Skeletal muscle tissue (tissue), 4 donors: ENCODE results near the gene CCDC197. TPM values are rescaled to one million over a fixed set of nuclear protein-coding genes. Genes with fewer than 3 reads are reported as not detected.

Experiments
- H3K27ac ChIP-seq: one replicate; pipeline ENCODE4 v1.7.0; 2013; ENCODE audit warnings: mild to moderate bottlenecking, low read depth, low read length, inconsistent platforms
- H3K27me3 ChIP-seq, 3 donors: one replicate each; pipeline ENCODE4 v1.7.0; 2013; ENCODE audit warnings: low read length in 3 of 3; ENCODE audit not compliant: control insufficient read depth in 3 of 3, insufficient read depth in 3 of 3
- H3K36me3 ChIP-seq, 3 donors: one replicate each; pipeline ENCODE4 v1.7.0; 2013; ENCODE audit warnings: low read length in 3 of 3; ENCODE audit not compliant: control insufficient read depth in 3 of 3, insufficient read depth in 3 of 3
- H3K4me1 ChIP-seq, 3 donors: one replicate each; pipeline ENCODE4 v1.7.0; 2013; ENCODE audit warnings: low read length in 3 of 3, mild to moderate bottlenecking in 3 of 3; ENCODE audit not compliant: control insufficient read depth in 3 of 3, insufficient read depth in 3 of 3
- H3K4me3 ChIP-seq, 3 donors: one replicate each; pipeline ENCODE4 v1.7.0; 2013; ENCODE audit warnings: low read length in 3 of 3
- H3K9ac ChIP-seq, 3 donors: one replicate each; pipeline ENCODE4 v1.7.0; 2013; ENCODE audit warnings: low read length in 3 of 3, mild to moderate bottlenecking in 3 of 3, moderate library complexity in 2 of 3, low read depth in 1 of 3
- H3K9me3 ChIP-seq, 3 donors: one replicate each; pipeline ENCODE4 v1.7.0; 2013; ENCODE audit warnings: low read length in 3 of 3; ENCODE audit not compliant: control insufficient read depth in 3 of 3
- total RNA-seq: library from RNA; depleted of rRNA; stranded (reverse); fragments of >200 nt; gene quantifications from one replicate; pipeline ENCODE4 v1.2.3, GENCODE V29; 2014
- donor health status: Osteomylitis.

The CCDC197 gene
- total RNA-seq, 1 donor from 2014 or later: not detected

DNA sequence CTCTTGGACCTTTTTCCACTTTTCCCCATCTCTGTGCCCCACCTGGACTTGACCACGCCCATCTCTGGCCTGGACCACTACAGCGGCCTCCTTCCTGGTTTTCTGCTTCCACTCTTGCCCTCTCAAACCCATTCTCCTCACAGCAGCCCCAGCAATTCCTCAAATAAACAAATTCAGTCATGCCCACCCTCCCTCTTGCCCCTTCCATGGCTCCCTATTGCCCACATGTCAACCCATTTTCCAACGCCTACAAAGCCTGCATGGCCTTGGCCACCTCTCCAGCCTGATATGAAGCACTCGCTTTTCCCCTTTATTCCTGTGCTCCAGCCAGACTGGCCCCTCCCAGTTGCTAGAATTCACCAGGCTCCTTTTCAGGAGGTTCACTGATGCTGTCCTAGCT lies 23.2 kb downstream of the CCDC197 start:
- H3K9ac ChIP-seq: no peak overlapping the region
- H3K4me1 ChIP-seq: peaks cover 0 to 5% (median 3%) of the 10 kb centered on the region in 3 donors
- H3K27ac ChIP-seq: no peak overlapping the region
- H3K4me3 ChIP-seq: no peak overlapping the region
- H3K27me3 ChIP-seq: peaks cover 0 to 5% (median 0%) of the 10 kb centered on the region in 3 donors
- H3K36me3 ChIP-seq: no peaks in the 10 kb centered on the region
- H3K9me3 ChIP-seq: no peaks in the 10 kb centered on the region

- H3K27me3 ChIP-seq: peaks cover 0 to 5% (median 0%) of the 10 kb centered on the region in 3 donors
- H3K4me1 ChIP-seq: peaks cover 0 to 5% (median 3%) of the 10 kb centered on the region in 3 donors
- no peak overlapping the region for H3K9ac ChIP-seq
- no peaks in the 10 kb centered on the region for H3K9me3 ChIP-seq
- H3K27ac ChIP-seq: no peak overlapping the region
- H3K36me3 ChIP-seq: no peaks in the 10 kb centered on the region
- no peak overlapping the region for H3K4me3 ChIP-seq
Observed at GRCh38 chr14:94021001-94021400, 23.9 kb downstream of the CCDC197 start.

GRCh38 chr14:94021416-94022157 lies 24.5 kb downstream of the CCDC197 start:
- H3K9me3 ChIP-seq: no peaks in the 10 kb centered on the region
- peak overlapping the region in 1 of 3 donors; percentile 8 for H3K9ac ChIP-seq
- H3K36me3 ChIP-seq: no peaks in the 10 kb centered on the region
- no peak overlapping the region for H3K4me3 ChIP-seq
- peaks cover 0 to 4% (median 0%) of the 10 kb centered on the region in 3 donors for H3K27me3 ChIP-seq
- H3K27ac ChIP-seq: no peak overlapping the region
- peaks cover 0 to 5% (median 3%) of the 10 kb centered on the region in 3 donors for H3K4me1 ChIP-seq

GRCh38 chr14:94022532-94023411 lies 25.7 kb downstream of the CCDC197 start:
- no peak overlapping the region for H3K9ac ChIP-seq
- no peaks in the 10 kb centered on the region for H3K27me3 ChIP-seq
- H3K9me3 ChIP-seq: no peaks in the 10 kb centered on the region
- H3K4me3 ChIP-seq: no peak overlapping the region
- no peaks in the 10 kb centered on the region for H3K36me3 ChIP-seq
- no peak overlapping the region for H3K27ac ChIP-seq
- H3K4me1 ChIP-seq: peaks cover 0 to 4% (median 3%) of the 10 kb centered on the region in 3 donors

DNA sequence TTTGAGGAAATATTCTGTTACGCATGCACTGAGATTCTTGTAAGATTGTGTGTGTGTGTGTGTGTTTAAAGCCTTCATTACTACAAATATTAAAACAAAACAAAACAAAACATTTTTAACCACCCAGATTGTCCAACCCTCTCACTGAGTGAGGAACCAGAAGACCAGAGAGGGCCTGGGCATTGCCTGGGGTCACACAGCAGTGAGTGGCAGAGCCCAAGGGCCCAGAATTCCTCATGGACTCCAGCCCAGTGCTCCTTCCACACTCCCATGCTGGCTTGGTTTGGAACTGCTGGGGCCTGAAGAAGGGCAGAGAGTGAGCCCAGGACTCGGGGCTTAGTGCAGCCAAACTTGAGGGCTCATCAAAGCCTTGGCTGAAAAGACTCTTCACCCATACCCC lies 27.4 kb downstream of the CCDC197 start:
- H3K27ac ChIP-seq: no peak overlapping the region
- H3K4me3 ChIP-seq: no peak overlapping the region
- H3K9ac ChIP-seq: no peak overlapping the region
- no peaks in the 10 kb centered on the region for H3K36me3 ChIP-seq
- no peaks in the 10 kb centered on the region for H3K4me1 ChIP-seq
- no peaks in the 10 kb centered on the region for H3K9me3 ChIP-seq
- no peaks in the 10 kb centered on the region for H3K27me3 ChIP-seq

DNA sequence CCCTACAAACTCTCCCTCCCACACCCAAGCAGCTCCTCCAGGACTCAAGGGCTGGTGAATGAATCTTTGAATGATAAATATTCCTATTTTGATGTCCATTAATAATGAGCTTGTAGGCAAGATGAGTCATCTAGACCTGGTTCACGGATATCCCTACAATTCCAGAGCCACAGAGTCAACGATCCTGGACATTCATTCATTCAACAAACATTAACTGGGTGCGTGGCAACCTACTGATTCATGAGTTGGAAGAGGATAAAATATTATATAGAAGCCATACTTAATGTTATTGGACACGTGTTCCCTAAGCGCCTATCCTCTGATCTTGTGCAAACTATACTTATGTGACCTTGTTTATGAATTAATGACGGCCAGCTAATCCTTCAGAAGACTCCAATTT lies 28.6 kb downstream of the CCDC197 start:
- H3K4me3 ChIP-seq: peak overlapping the region; percentile 46 to 64 (median 57)

GRCh38 chr14:94026173-94026888 lies 29.2 kb downstream of the CCDC197 start, which contains the start of gene OTUB2:
TSS of gene OTUB2 (plus strand) at chr14:94026340. CDS start at chr14:94026538, 198 bp downstream.
- Histone ChIP-seq H3K9me3 (no peaks in the 10 kb centered on the region), H3K9ac (peak within 1 kb of the TSS in 2 of 3 donors; percentile 3 to 57), H3K36me3 (no peaks in the 10 kb centered on the region), H3K27me3 (no peaks in the 10 kb centered on the region), H3K4me1 (no peaks in the 10 kb centered on the region), H3K27ac (no peak within 1 kb of the TSS), H3K4me3 (peak within 1 kb of the TSS; percentile 46 to 64 (median 57))

More for the DNA sequence above, 28.6 kb downstream of the CCDC197 start:
- Histone ChIP-seq H3K9ac (peak overlapping the region in 2 of 3 donors; percentile 3 to 57), H3K9me3 (no peaks in the 10 kb centered on the region), H3K4me1 (no peaks in the 10 kb centered on the region), H3K27ac (no peak overlapping the region), H3K36me3 (no peaks in the 10 kb centered on the region), H3K27me3 (no peaks in the 10 kb centered on the region)

DNA sequence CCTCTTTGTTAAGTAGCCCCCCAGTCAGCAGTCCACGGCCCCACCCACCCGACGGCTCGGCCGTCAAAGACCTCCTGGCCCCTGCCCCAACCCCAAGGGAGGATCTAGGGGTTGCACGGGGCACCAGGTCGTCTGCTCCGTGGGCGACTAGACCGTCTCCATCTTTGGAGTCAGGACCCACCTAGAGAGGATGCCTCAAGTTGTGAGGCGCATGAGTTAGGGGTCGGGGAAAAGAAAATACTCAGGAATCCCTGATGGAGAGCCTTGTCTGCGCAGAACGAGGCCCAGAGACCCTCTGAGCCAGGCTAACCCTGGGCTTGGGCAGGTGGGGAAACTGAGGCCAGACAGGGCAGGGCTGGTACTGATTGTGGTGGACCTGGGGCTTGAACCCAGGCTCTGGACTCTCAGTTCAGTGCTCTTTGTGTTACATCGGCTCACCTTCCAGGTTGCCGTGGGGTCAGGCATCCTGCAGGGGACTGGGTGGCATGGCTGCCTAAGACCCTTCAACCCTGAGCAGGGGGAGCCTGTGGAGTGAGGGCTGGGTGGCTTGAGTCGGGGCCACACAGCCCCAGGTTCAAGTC lies 29.9 kb downstream of the CCDC197 start:
- Histone ChIP-seq H3K27ac (no peak overlapping the region), H3K27me3 (no peaks in the 10 kb centered on the region), H3K4me1 (no peaks in the 10 kb centered on the region), H3K36me3 (no peaks in the 10 kb centered on the region), H3K9ac (no peak overlapping the region), H3K9me3 (no peaks in the 10 kb centered on the region), H3K4me3 (peak overlapping the region; percentile 45 to 64 (median 57))

GRCh38 chr14:94027566-94028449 lies 30.7 kb downstream of the CCDC197 start:
- no peaks in the 10 kb centered on the region for H3K36me3 ChIP-seq
- H3K27ac ChIP-seq: no peak overlapping the region
- H3K9me3 ChIP-seq: no peaks in the 10 kb centered on the region
- H3K9ac ChIP-seq: no peak overlapping the region
- H3K4me1 ChIP-seq: no peaks in the 10 kb centered on the region
- no peaks in the 10 kb centered on the region for H3K27me3 ChIP-seq
- H3K4me3 ChIP-seq: no peak overlapping the region
